ENCODE results near the gene SDK2.

DNA sequence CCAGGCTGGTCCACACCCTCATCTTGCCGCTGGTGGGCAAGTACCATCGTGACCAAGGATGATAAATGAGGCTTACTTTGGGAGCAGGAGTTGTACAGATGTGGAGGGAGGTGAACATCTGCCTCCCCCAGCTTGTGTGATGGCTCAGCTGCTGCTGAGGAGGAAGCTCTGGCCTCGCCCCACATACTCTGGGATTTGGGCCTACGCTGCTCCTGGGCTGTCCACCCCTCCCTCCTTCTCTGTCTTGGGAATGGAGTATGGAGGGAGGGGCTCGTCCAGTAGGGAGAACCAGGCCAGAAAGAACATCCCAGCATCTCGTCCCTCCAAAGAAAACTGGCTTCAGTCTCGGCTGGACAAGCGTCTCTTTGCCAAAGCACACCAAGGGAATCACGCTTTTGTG is 197.6 kb downstream of the SDK2 start:
- TF ChIP-seq, protein P1, sequence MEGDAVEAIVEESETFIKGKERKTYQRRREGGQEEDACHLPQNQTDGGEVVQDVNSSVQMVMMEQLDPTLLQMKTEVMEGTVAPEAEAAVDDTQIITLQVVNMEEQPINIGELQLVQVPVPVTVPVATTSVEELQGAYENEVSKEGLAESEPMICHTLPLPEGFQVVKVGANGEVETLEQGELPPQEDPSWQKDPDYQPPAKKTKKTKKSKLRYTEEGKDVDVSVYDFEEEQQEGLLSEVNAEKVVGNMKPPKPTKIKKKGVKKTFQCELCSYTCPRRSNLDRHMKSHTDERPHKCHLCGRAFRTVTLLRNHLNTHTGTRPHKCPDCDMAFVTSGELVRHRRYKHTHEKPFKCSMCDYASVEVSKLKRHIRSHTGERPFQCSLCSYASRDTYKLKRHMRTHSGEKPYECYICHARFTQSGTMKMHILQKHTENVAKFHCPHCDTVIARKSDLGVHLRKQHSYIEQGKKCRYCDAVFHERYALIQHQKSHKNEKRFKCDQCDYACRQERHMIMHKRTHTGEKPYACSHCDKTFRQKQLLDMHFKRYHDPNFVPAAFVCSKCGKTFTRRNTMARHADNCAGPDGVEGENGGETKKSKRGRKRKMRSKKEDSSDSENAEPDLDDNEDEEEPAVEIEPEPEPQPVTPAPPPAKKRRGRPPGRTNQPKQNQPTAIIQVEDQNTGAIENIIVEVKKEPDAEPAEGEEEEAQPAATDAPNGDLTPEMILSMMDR (conservative IDR thresholded peaks at IDR 0.05; ENCODE audit: low read depth, low read length): no peak
- TF ChIP-seq MAFK (IDR thresholded peaks at IDR 0.05; ENCODE audit: low read depth, low read length) (no peak), POLR2A (IDR thresholded peaks at IDR 0.05; ENCODE audit: low read depth, low read length) (no peak)
- TF ChIP-seq, protein P2, sequence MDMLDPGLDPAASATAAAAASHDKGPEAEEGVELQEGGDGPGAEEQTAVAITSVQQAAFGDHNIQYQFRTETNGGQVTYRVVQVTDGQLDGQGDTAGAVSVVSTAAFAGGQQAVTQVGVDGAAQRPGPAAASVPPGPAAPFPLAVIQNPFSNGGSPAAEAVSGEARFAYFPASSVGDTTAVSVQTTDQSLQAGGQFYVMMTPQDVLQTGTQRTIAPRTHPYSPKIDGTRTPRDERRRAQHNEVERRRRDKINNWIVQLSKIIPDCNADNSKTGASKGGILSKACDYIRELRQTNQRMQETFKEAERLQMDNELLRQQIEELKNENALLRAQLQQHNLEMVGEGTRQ (IDR thresholded peaks at IDR 0.05; ENCODE audit: low read depth, low read length): no peak
